ENCODE measurements around the gene IMMP2L. TPM values are rescaled to one million over a fixed set of nuclear protein-coding genes. Genes with fewer than 3 reads are reported as not detected.

The IMMP2L gene
- total and polyA plus RNA-seq, 2 of the 8 experiments (the other 6 are each of a cell fraction or from before 2014, with no cell fraction given): 2.3 to 10.1 TPM

GRCh38 chr7:111290419-111290818 is 271.9 kb downstream of the IMMP2L start:
- POLR2A ChIA-PET (ENCODE audit: partially characterized antibody): no interaction called here
- Histone ChIP-seq H4K8ac (ENCODE audit: extremely low read depth, insufficient read depth, low read length) (no peak overlapping the region), H4K5ac (ENCODE audit: insufficient read length, low read depth, low read length) (no peak overlapping the region), H3K14ac (ENCODE audit: insufficient read length) (no peak overlapping the region), H3K27me3 (replicated peaks in 1 of 4; ENCODE audit: control insufficient read depth in 3 of 4, extremely low read depth in 1 of 4, insufficient read depth in 3 of 4, low read length in 3 of 4) (no peaks in the 10 kb centered on the region), H2BK15ac (ENCODE audit: low read length) (no peak overlapping the region), H2AK5ac (ENCODE audit: low read depth, low read length) (no peak overlapping the region), H3K23ac (ENCODE audit: insufficient read length) (no peak overlapping the region), H3K27ac (ENCODE audit: low read depth, low read length) (no peak overlapping the region), H3K79me2 (ENCODE audit: control insufficient read depth in 1 of 2, insufficient read depth in 2 of 2, low read length in 2 of 2) (no peaks in the 10 kb centered on the region), H2BK120ac (replicated peaks; ENCODE audit: low read depth, low read length) (no peak overlapping the region), H3K4me2 (ENCODE audit: insufficient read depth in 1 of 2, low read depth in 2 of 2, low read length in 2 of 2) (no peak overlapping the region), H3K9ac (replicated peaks in 1 of 4; ENCODE audit: extremely low read depth in 1 of 4, low read depth in 3 of 4, low read length in 3 of 4) (no peak overlapping the region), H4K20me1 (replicated peaks in 1 of 2; ENCODE audit: control insufficient read depth in 1 of 2, insufficient read depth in 2 of 2, low read length in 2 of 2) (no peaks in the 10 kb centered on the region), H2AFZ (ENCODE audit: low read length) (no peak overlapping the region), H3K9me3 (ENCODE audit: insufficient read depth in 2 of 2, low read depth in 1 of 2, low read length in 1 of 2) (no peaks in the 10 kb centered on the region), H4K91ac (replicated peaks; ENCODE audit: insufficient read length, low read length) (no peak overlapping the region), H3K4me1 (replicated peaks in 1 of 4; ENCODE audit: control insufficient read depth in 3 of 4, insufficient read depth in 4 of 4, low read length in 3 of 4) (no peaks in the 10 kb centered on the region), H2BK5ac (ENCODE audit: low read depth, low read length) (no peak overlapping the region), H2BK12ac (ENCODE audit: low read depth, low read length) (no peak overlapping the region), H2BK20ac (ENCODE audit: low read length) (no peak overlapping the region), H3K4me3 (ENCODE audit: extremely low read depth in 1 of 4, insufficient read depth in 2 of 4, low read depth in 3 of 4, low read length in 4 of 4) (no peak overlapping the region), H3K36me3 (ENCODE audit: control insufficient read depth in 2 of 4, insufficient read depth in 4 of 4, low read length in 3 of 4) (no peaks in the 10 kb centered on the region), H3K4ac (replicated peaks; ENCODE audit: insufficient read length, low read depth, low read length) (no peak overlapping the region), H3K23me2 (ENCODE audit: low read depth, low read length) (no peaks in the 10 kb centered on the region), H3K18ac (ENCODE audit: extremely low read depth, low read length) (no peak overlapping the region), H3K79me1 (ENCODE audit: low read depth, low read length) (no peaks in the 10 kb centered on the region), H3K56ac (replicated peaks; ENCODE audit: insufficient read length, low read depth, low read length) (no peak overlapping the region)
- CTCF ChIA-PET (ENCODE audit: partially characterized antibody): no interaction called here
- DNase-seq (ENCODE audit: low read depth in 1 of 2, low spot score in 2 of 2): no peak
- 84% methylated on average over 1 of the region's 1 CpG; no CpG with 5 or more reads in 1 of the 2 experiments for WGBS, 2 experiments (ENCODE audit: extremely low coverage in 1 of 2, insufficient coverage in 1 of 2, insufficient read length in 1 of 2, insufficient replicate concordance in 2 of 2, low coverage in 1 of 2, low lambda C conversion rate in 2 of 2, missing lambda C conversion rate in 1 of 2)
- FAIRE-seq: no peak
- no peak for TF ChIP-seq SAP30 (IDR thresholded peaks at IDR 0.05; ENCODE audit: insufficient read depth, insufficient replicate concordance, low read length)
- no peak for TF ChIP-seq KDM5A (IDR thresholded peaks at IDR 0.05; ENCODE audit: low read length)
- TF ChIP-seq RFX5 (IDR thresholded peaks at IDR 0.05; ENCODE audit: borderline replicate concordance, low read depth, low read length): no peak
- TF ChIP-seq JUN (IDR thresholded peaks at IDR 0.05; ENCODE audit: low read depth, low read length): no peak
- no peak for TF ChIP-seq BRCA1 (IDR thresholded peaks at IDR 0.05; ENCODE audit: low read depth, low read length)
- no peak for TF ChIP-seq MAFK (IDR thresholded peaks at IDR 0.05; ENCODE audit: low read depth, low read length)
- TF ChIP-seq GABPA (IDR thresholded peaks at IDR 0.05; ENCODE audit: borderline replicate concordance, insufficient read depth, low read length): no peak
- TF ChIP-seq POLR2A (IDR thresholded peaks at IDR 0.05; ENCODE audit: control extremely low read depth in 1 of 2, low read depth in 2 of 2, low read length in 2 of 2): no peak
- TF ChIP-seq EP300 (IDR thresholded peaks at IDR 0.05; ENCODE audit: borderline replicate concordance in 1 of 2, low read depth in 2 of 2, low read length in 2 of 2): no peak
- no peak for TF ChIP-seq BACH1 (IDR thresholded peaks at IDR 0.05; ENCODE audit: low read length)
- TF ChIP-seq YY1 (IDR thresholded peaks at IDR 0.05; ENCODE audit: low read depth, low read length): no peak
- no peak for TF ChIP-seq HDAC2 (IDR thresholded peaks at IDR 0.05; ENCODE audit: borderline replicate concordance in 1 of 2, low read depth in 2 of 2, low read length in 2 of 2)
- no peak for TF ChIP-seq ZNF274 (IDR thresholded peaks at IDR 0.05; ENCODE audit: borderline replicate concordance, extremely low read depth, low read length)
- no peak for TF ChIP-seq SP1 (IDR thresholded peaks at IDR 0.05; ENCODE audit: low read depth, low read length)
- no peak for TF ChIP-seq SRF (IDR thresholded peaks at IDR 0.05; ENCODE audit: low read depth, low read length)

Measured in H1 (cell line).